A549 (cell line): Measurements from ENCODE around the gene OAS1. TPM values are rescaled to one million over a fixed set of nuclear protein-coding genes. Genes with fewer than 3 reads are reported as not detected.
"Not testable (repeated sequence)": the region's sequence is repeated elsewhere in the genome, so short reads cannot be mapped to it uniquely, and the experiment has no call there.

Experiments
- ATAC-seq, 2 experiments: fragments of 200-7000 bp in 1 of 2; fragments of >200 bp in 1 of 2; cut with Nextera tagmentation in 1 of 2; cut with Tn5 transposase in 1 of 2; 3 replicates each; pipeline versions ENCODE4 v1.8.0 to v1.9.1; 2018 to 2020; ENCODE audit warnings: mild to moderate bottlenecking in 1 of 2, moderate library complexity in 1 of 2
- CTCF ChIA-PET: fragments of 300-600 bp; sonication (Branson Sonifier 250); formaldehyde crosslinking; extraction: SDS; loops from one replicate; lab custom pipeline; 2021; ENCODE audit warnings: antibody characterized with exemption, inconsistent platforms; lab: Yijun Ruan, JAX
- POLR2A ChIA-PET: fragments of 350-600 bp; formaldehyde crosslinking; extraction: SDS; loops from one replicate; lab custom pipeline; 2021; ENCODE audit warnings: antibody characterized with exemption, inconsistent platforms; lab: Yijun Ruan, JAX
- DNase-seq, 2 experiments: peaks; one replicate each; pipeline versions ENCODE4 v3.0.0 to v3.0.0-alpha.2; 2011 to 2016; ENCODE audit warnings: low read depth in 1 of 2, low spot score in 1 of 2
- FAIRE-seq: peaks from 2 replicates; lab custom pipeline; 2011; peaks lifted over from hg19 to GRCh38; lab: Jason Lieb, UNC
- H3K27ac ChIP-seq, 2 experiments: fragments of >200 bp; sonication (Bioruptor Twin); formaldehyde crosslinking; 3 replicates each; pipeline ENCODE4 v1.5.1; 2016 to 2017
- H3K4me1 ChIP-seq: fragments of >200 bp; sonication (Bioruptor Twin); formaldehyde crosslinking; 3 replicates; pipeline ENCODE4 v1.6.1; 2016
- H3K4me2 ChIP-seq: fragments of >200 bp; sonication (Bioruptor Twin); formaldehyde crosslinking; 3 replicates; pipeline ENCODE4 v1.6.1; 2016
- H3K4me3 ChIP-seq: fragments of >200 bp; sonication (Bioruptor Twin); formaldehyde crosslinking; 3 replicates; pipeline ENCODE4 v1.5.1; 2016
- H3K9me3 ChIP-seq: fragments of >200 bp; sonication (Bioruptor Twin); formaldehyde crosslinking; 3 replicates; pipeline ENCODE4 v1.6.1; 2016
- CBX2 ChIP-seq: fragments of 200-600 bp; sonication (generic); IDR thresholded peaks from 2 replicates; pipeline ENCODE4 v1.6.1; 2016; ENCODE audit warnings: low read depth, mild to moderate bottlenecking, borderline replicate concordance
- CHD2 ChIP-seq: fragments of 150-350 bp; IDR thresholded peaks from 2 replicates; pipeline ENCODE4 v1.6.1; 2014; ENCODE audit warnings: low read length; ENCODE audit not compliant: partially characterized antibody
- FOSB ChIP-seq: fragments of 250-450 bp; sonication (Bioruptor Pico); IDR thresholded peaks from 2 replicates; pipeline ENCODE4 v1.5.0; 2020; ENCODE audit warnings: mild to moderate bottlenecking, moderate library complexity
- FOSL2 ChIP-seq, 2 experiments: fragments of 450-650 bp in 1 of 2; fragments of >200 bp in 1 of 2; sonication (Bioruptor Twin) in 1 of 2; formaldehyde crosslinking; IDR thresholded peaks; 2 replicates each; pipeline versions ENCODE4 v1.5.0 to v1.6.1; 2016 to 2020; ENCODE audit warnings: mild to moderate bottlenecking in 1 of 2, moderate library complexity in 1 of 2
- FOXS1 ChIP-seq: fragments of 250-450 bp; sonication (Bioruptor Pico); IDR thresholded peaks from 2 replicates; pipeline ENCODE4 v1.5.0; 2020; ENCODE audit warnings: mild to moderate bottlenecking, moderate library complexity
- HDAC2 ChIP-seq: fragments of 200-600 bp; sonication (generic); IDR thresholded peaks from 2 replicates; pipeline ENCODE4 v1.6.1; 2016
- HOXB5 ChIP-seq: fragments of 250-450 bp; sonication (Bioruptor Pico); IDR thresholded peaks from 2 replicates; pipeline ENCODE4 v1.5.0; 2020; ENCODE audit warnings: mild to moderate bottlenecking, moderate library complexity
- KDM5A ChIP-seq: fragments of 200-600 bp; sonication (generic); IDR thresholded peaks from 2 replicates; pipeline ENCODE4 v1.6.1; 2016; ENCODE audit warnings: antibody characterized with exemption, mild to moderate bottlenecking
- MAFK ChIP-seq: fragments of 450-650 bp; IDR thresholded peaks from 2 replicates; pipeline ENCODE4 v1.6.1; 2014; ENCODE audit not compliant: partially characterized antibody
- NFE2L2 ChIP-seq: fragments of 150-350 bp; conservative IDR thresholded peaks from 2 replicates; pipeline ENCODE4 v1.6.1; 2014; ENCODE audit warnings: low read length
- POLR2AphosphoS2 ChIP-seq: conservative IDR thresholded peaks from 2 replicates; pipeline ENCODE4 v1.6.1; 2012; ENCODE audit warnings: low read length, improper control_type of control experiment, inconsistent platforms
- RNF2 ChIP-seq: fragments of 200-600 bp; sonication (generic); IDR thresholded peaks from 2 replicates; pipeline ENCODE4 v1.6.1; 2016; ENCODE audit warnings: low read depth, mild to moderate bottlenecking, antibody characterized with exemption, moderate library complexity, borderline replicate concordance
- SMC3 ChIP-seq: fragments of >200 bp; sonication (Bioruptor Twin); formaldehyde crosslinking; IDR thresholded peaks from 3 replicates; pipeline ENCODE4 v1.6.1; 2018; ENCODE audit warnings: inconsistent platforms
- WGBS: methylation state at CpG from one replicate; pipeline ENCODE4 v1.1.6; 2017; ENCODE audit errors: missing lambda C conversion rate; 5-methylcytosine and 5-hydroxymethylcytosine counted together
- polyA plus RNA-seq, 4 experiments: library from polyadenylated mRNA; depleted of rRNA in 3 of 4; stranded (reverse); fragments of >200 nt; fragmentation: RNase III in 1 of 4; extraction: RNeasy Plus Mini Kit Qiagen cat#74134 plus additional on column Dnase treatment in 1 of 4; gene quantifications; 2 replicates in 3 of 4; 3 replicates in 1 of 4; pipeline ENCODE4 v1.2.3, GENCODE V29; 2011 to 2017
- TF ChIP-seq, protein P1 (sequence below): fragments of >200 bp; sonication (Bioruptor Twin); formaldehyde crosslinking; IDR thresholded peaks from 3 replicates; pipeline ENCODE4 v1.6.1; 2016
- TF ChIP-seq, protein P2 (sequence below): fragments of 250-450 bp; sonication (Bioruptor Pico); IDR thresholded peaks from 2 replicates; pipeline ENCODE4 v1.5.0; 2021; ENCODE audit warnings: mild to moderate bottlenecking, moderate library complexity, borderline replicate concordance
- TF ChIP-seq, protein P3 (sequence below): fragments of 450-650 bp; IDR thresholded peaks from 2 replicates; pipeline ENCODE4 v1.6.1; 2014; ENCODE audit warnings: antibody characterized with exemption
- TF ChIP-seq, protein P4 (sequence below): IDR thresholded peaks from 2 replicates; pipeline ENCODE4 v1.6.1; 2012; ENCODE audit warnings: low read depth, borderline replicate concordance
- TF ChIP-seq, protein P5 (sequence below): fragments of 200-600 bp; sonication (generic); IDR thresholded peaks from 2 replicates; pipeline ENCODE4 v1.6.1; 2016; ENCODE audit warnings: antibody characterized with exemption, mild to moderate bottlenecking, moderate library complexity

Gene OAS1
- polyA plus RNA-seq, 2 of the 4 experiments (the other 2 are of a cell fraction), result 52.8 to 63.6 TPM

DNA sequence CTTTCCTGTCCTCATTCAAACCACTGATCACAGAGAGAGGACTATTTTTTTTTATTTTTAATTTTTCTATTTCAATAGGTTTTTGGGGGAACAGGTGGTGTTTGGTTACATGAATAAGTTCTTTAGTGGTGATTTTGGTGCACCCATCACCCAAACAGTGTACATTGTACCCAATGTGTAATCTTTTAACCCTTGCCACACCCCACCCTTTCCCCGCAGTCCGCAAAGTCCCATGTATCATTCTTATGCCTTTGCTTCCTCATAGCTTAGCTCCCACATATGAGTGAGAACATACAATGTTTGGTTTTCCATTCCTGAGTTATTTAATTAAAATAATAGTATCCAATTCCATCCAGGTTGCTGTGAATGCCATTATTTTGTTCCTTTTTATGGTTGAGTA lies 7.1 kb downstream of the OAS1 start:
- H3K4me3 ChIP-seq, H3K4me1 ChIP-seq, H3K27ac ChIP-seq, POLR2A ChIA-PET, FAIRE-seq, DNase-seq, ATAC-seq, CTCF ChIA-PET, H3K4me2 ChIP-seq: not testable (repeated sequence)
- peaks cover 25% of the 10 kb centered on the region for H3K9me3 ChIP-seq
- 99% methylated on average over 2 of the region's 2 CpGs for WGBS

DNA sequence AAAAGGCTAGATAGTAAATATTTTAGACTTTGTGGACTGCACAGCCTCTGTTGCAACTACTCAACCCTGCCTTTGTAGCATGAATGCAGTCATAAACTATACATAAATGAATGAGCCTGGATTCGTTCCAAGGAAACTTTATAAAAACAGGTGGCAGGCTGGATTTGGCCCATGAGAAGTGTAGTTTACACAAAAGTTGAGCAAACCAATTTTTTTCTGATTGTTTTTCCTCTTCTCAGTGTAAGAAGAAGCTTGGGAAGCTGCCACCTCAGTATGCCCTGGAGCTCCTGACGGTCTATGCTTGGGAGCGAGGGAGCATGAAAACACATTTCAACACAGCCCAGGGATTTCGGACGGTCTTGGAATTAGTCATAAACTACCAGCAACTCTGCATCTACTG lies 9.5 kb downstream of the OAS1 start:
- no peak for TF ChIP-seq POLR2AphosphoS2
- TF ChIP-seq FOSB, result no peak
- TF ChIP-seq, protein P1, sequence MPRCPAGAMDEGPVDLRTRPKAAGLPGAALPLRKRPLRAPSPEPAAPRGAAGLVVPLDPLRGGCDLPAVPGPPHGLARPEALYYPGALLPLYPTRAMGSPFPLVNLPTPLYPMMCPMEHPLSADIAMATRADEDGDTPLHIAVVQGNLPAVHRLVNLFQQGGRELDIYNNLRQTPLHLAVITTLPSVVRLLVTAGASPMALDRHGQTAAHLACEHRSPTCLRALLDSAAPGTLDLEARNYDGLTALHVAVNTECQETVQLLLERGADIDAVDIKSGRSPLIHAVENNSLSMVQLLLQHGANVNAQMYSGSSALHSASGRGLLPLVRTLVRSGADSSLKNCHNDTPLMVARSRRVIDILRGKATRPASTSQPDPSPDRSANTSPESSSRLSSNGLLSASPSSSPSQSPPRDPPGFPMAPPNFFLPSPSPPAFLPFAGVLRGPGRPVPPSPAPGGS, result no peak
- TF ChIP-seq SMC3, result no peak
- no peak for TF ChIP-seq FOSL2 (IDR thresholded peaks at IDR 0.05)
- TF ChIP-seq FOSL2 (CRISPR knock-in tag; IDR thresholded peaks at IDR 0.05), result no peak
- TF ChIP-seq MAFK, result no peak
- TF ChIP-seq FOXS1, result no peak
- TF ChIP-seq RNF2, result no peak
- TF ChIP-seq, protein P2, sequence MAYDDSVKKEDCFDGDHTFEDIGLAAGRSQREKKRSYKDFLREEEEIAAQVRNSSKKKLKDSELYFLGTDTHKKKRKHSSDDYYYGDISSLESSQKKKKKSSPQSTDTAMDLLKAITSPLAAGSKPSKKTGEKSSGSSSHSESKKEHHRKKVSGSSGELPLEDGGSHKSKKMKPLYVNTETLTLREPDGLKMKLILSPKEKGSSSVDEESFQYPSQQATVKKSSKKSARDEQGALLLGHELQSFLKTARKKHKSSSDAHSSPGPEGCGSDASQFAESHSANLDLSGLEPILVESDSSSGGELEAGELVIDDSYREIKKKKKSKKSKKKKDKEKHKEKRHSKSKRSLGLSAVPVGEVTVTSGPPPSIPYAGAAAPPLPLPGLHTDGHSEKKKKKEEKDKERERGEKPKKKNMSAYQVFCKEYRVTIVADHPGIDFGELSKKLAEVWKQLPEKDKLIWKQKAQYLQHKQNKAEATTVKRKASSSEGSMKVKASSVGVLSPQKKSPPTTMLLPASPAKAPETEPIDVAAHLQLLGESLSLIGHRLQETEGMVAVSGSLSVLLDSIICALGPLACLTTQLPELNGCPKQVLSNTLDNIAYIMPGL (CRISPR knock-in tag), result no peak
- TF ChIP-seq CHD2, result no peak
- TF ChIP-seq, protein P3, sequence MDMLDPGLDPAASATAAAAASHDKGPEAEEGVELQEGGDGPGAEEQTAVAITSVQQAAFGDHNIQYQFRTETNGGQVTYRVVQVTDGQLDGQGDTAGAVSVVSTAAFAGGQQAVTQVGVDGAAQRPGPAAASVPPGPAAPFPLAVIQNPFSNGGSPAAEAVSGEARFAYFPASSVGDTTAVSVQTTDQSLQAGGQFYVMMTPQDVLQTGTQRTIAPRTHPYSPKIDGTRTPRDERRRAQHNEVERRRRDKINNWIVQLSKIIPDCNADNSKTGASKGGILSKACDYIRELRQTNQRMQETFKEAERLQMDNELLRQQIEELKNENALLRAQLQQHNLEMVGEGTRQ, result no peak
- no peak for TF ChIP-seq NFE2L2
- TF ChIP-seq CBX2, result no peak
- TF ChIP-seq, protein P4, sequence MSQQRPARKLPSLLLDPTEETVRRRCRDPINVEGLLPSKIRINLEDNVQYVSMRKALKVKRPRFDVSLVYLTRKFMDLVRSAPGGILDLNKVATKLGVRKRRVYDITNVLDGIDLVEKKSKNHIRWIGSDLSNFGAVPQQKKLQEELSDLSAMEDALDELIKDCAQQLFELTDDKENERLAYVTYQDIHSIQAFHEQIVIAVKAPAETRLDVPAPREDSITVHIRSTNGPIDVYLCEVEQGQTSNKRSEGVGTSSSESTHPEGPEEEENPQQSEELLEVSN, result no peak
- no peak for TF ChIP-seq HDAC2
- TF ChIP-seq KDM5A, result no peak
- no peak for TF ChIP-seq HOXB5
- TF ChIP-seq, protein P5, sequence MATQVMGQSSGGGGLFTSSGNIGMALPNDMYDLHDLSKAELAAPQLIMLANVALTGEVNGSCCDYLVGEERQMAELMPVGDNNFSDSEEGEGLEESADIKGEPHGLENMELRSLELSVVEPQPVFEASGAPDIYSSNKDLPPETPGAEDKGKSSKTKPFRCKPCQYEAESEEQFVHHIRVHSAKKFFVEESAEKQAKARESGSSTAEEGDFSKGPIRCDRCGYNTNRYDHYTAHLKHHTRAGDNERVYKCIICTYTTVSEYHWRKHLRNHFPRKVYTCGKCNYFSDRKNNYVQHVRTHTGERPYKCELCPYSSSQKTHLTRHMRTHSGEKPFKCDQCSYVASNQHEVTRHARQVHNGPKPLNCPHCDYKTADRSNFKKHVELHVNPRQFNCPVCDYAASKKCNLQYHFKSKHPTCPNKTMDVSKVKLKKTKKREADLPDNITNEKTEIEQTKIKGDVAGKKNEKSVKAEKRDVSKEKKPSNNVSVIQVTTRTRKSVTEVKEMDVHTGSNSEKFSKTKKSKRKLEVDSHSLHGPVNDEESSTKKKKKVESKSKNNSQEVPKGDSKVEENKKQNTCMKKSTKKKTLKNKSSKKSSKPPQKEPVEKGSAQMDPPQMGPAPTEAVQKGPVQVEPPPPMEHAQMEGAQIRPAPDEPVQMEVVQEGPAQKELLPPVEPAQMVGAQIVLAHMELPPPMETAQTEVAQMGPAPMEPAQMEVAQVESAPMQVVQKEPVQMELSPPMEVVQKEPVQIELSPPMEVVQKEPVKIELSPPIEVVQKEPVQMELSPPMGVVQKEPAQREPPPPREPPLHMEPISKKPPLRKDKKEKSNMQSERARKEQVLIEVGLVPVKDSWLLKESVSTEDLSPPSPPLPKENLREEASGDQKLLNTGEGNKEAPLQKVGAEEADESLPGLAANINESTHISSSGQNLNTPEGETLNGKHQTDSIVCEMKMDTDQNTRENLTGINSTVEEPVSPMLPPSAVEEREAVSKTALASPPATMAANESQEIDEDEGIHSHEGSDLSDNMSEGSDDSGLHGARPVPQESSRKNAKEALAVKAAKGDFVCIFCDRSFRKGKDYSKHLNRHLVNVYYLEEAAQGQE, result no peak
- FAIRE-seq (no peak), DNase-seq (no peak), ATAC-seq (no peak)
- Histone ChIP-seq H3K4me2 (no peak overlapping the region), H3K9me3 (peaks cover 25% of the 10 kb centered on the region), H3K4me3 (no peak overlapping the region), H3K27ac (no peak overlapping the region), H3K4me1 (no peaks in the 10 kb centered on the region)
- POLR2A ChIA-PET, result no interaction called here
- WGBS, result 77% methylated on average over 5 of the region's 5 CpGs
- CTCF ChIA-PET, result interaction anchor here (1.0 to 1.4 kb wide), 3 partner anchors 16 to 114 kb away, joined by 3 to 6 read pairs (median 5); no protein-coding TSS in a partner anchor
